ENCODE measurements around the gene KLHL30. TPM values are rescaled to one million over a fixed set of nuclear protein-coding genes. Genes with fewer than 3 reads are reported as not detected.

KLHL30 gene
- total RNA-seq, 2 experiments from 2014 or later = 0.09 to 1.9 TPM

DNA sequence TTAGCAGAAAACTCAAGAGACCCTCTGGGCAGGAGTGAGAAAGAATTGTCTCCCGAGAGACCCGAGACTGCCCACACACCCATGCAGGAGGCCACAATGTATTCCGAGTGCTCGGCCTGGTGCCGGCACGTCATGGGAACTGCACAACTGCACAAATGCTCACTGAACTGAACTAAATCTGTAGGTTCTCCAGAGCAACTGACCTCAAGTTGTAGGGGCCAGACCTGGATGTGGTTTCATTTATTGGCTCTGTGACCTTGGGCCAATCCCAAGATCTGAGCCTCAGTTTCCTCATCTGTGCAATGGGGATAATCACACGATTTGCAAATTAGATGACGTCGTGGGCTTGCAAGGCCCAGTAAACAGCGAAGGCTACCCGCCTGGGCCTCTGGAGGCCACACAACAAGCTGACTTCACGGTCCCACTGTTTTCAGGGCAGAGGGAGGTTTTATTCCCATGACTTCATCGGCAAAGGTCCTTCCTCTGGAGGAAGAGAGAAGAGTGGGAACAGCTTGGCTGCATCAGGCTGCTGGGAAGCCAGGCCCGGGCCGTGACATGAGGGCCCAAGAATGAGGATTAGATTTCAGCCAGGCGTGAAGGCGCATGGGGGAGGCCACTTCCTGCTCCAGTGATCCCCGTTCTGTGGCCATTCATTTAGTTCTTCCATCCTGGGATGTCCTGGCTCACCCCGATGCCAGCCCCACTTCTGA, 16.7 kb downstream of the KLHL30 start:
- intact Hi-C loops (cut with micrococcal nuclease; ENCODE audit: unreplicated experiment) = loop anchor here (10.0 kb wide), 1 partner anchor 230 kb away; no protein-coding TSS in a partner anchor
- H3K4me1 ChIP-seq (ENCODE audit: insufficient read depth, low read length, poor library complexity, severe bottlenecking) = peaks cover 11% of the 10 kb centered on the region
- TF ChIP-seq EZH2phosphoT487 (IDR thresholded peaks at IDR 0.05; ENCODE audit: borderline replicate concordance, low read depth, low read length) = no peak
- TF ChIP-seq, protein P1, sequence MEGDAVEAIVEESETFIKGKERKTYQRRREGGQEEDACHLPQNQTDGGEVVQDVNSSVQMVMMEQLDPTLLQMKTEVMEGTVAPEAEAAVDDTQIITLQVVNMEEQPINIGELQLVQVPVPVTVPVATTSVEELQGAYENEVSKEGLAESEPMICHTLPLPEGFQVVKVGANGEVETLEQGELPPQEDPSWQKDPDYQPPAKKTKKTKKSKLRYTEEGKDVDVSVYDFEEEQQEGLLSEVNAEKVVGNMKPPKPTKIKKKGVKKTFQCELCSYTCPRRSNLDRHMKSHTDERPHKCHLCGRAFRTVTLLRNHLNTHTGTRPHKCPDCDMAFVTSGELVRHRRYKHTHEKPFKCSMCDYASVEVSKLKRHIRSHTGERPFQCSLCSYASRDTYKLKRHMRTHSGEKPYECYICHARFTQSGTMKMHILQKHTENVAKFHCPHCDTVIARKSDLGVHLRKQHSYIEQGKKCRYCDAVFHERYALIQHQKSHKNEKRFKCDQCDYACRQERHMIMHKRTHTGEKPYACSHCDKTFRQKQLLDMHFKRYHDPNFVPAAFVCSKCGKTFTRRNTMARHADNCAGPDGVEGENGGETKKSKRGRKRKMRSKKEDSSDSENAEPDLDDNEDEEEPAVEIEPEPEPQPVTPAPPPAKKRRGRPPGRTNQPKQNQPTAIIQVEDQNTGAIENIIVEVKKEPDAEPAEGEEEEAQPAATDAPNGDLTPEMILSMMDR (conservative IDR thresholded peaks at IDR 0.05; ENCODE audit: low read length) = no peak
- no TSS peak for BruUV-seq (replicated peaks)
- ChIA-PET POLR2A (no interaction called here), CTCF (ENCODE audit: unreplicated experiment) (no interaction called here)
- H3K9me3 ChIP-seq (ENCODE audit: low read length) = no peaks in the 10 kb centered on the region
- no peak overlapping the region for H3K4me3 ChIP-seq (ENCODE audit: low read depth, low read length, poor library complexity, severe bottlenecking)
- H3K27ac ChIP-seq (ENCODE audit: low read depth, low read length, poor library complexity, severe bottlenecking) = no peak overlapping the region
- no peaks in the 10 kb centered on the region for H3K79me2 ChIP-seq (ENCODE audit: insufficient read depth, low read depth, low read length)
- H4K20me1 ChIP-seq (ENCODE audit: insufficient read depth, low read length) = no peaks in the 10 kb centered on the region
- no peak overlapping the region for H3K4me2 ChIP-seq (ENCODE audit: low read length)
- no peak for DNase-seq (ENCODE audit: low spot score)
- H2AFZ ChIP-seq (ENCODE audit: low read length) = no peak overlapping the region
- no peaks in the 10 kb centered on the region for H3K36me3 ChIP-seq (ENCODE audit: insufficient read depth, low read length)
- H3K9me2 ChIP-seq (ENCODE audit: insufficient read depth, low read length) = no peaks in the 10 kb centered on the region

DNA sequence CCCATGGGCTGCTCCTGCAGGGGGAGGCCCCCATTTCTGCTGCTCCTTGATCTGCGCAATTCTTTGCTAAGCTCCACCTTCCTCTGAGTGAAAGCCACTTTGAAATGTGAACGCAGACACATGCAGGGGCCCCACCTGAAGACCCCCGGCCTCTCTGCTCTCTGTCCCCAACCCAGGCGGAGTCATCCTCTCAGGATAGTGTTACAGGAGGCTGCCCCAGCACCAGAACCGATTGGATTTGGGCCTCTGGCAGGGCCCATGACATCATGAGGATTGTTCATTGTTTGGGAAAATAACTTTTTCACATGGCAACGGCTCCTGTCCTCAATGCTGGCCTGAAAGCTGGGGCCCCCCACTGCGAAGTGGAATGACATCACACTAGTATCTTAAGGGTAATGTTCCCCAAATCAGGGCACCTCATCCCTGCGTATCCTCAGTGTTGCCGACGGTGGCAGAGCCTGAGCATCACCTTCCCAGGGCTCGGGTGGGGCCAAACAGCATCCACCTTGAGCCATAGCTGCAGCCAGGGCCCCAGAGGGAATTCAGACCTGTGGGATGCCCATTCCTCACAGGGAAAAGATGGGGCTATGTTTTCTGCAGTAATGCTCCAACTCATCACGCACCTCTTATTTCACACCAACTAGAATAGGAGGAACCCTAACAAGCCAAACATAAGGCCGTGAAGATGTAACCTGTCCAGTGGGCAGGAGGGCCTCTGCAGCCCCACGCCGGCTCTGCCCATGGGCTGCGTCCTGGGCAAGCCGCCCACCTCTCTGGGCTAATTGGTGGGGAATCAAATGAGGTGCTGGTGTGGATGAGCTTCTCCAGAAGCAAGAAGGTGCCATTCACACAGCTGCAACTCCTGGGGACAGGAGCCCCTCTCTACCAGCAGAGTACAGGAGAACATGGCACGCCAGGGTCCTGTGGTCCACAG, 17.6 kb downstream of the KLHL30 start:
- H3K9me2 ChIP-seq (ENCODE audit: insufficient read depth, low read length) = no peaks in the 10 kb centered on the region
- H3K36me3 ChIP-seq (ENCODE audit: insufficient read depth, low read length) = no peaks in the 10 kb centered on the region
- no peak for DNase-seq (ENCODE audit: low spot score)
- no peak overlapping the region for H2AFZ ChIP-seq (ENCODE audit: low read length)
- H3K27ac ChIP-seq (ENCODE audit: low read depth, low read length, poor library complexity, severe bottlenecking) = no peak overlapping the region
- intact Hi-C loops (cut with micrococcal nuclease; ENCODE audit: unreplicated experiment) = loop anchor here (10.0 kb wide), 1 partner anchor 231 kb away; no protein-coding TSS in a partner anchor
- no TSS peak for BruUV-seq (replicated peaks)
- no peaks in the 10 kb centered on the region for H3K79me2 ChIP-seq (ENCODE audit: insufficient read depth, low read depth, low read length)
- H3K4me2 ChIP-seq (ENCODE audit: low read length) = no peak overlapping the region
- CTCF ChIA-PET (ENCODE audit: unreplicated experiment) = no interaction called here
- no peaks in the 10 kb centered on the region for H3K9me3 ChIP-seq (ENCODE audit: low read length)
- POLR2A ChIA-PET = no interaction called here
- peaks cover 19% of the 10 kb centered on the region for H3K4me1 ChIP-seq (ENCODE audit: insufficient read depth, low read length, poor library complexity, severe bottlenecking)
- H3K4me3 ChIP-seq (ENCODE audit: low read depth, low read length, poor library complexity, severe bottlenecking) = no peak overlapping the region
- H4K20me1 ChIP-seq (ENCODE audit: insufficient read depth, low read length) = no peaks in the 10 kb centered on the region
- TF ChIP-seq, protein P1 (conservative IDR thresholded peaks at IDR 0.05; ENCODE audit: low read length) = no peak
- no peak for TF ChIP-seq EZH2phosphoT487 (IDR thresholded peaks at IDR 0.05; ENCODE audit: borderline replicate concordance, low read depth, low read length)
